Spleen (tissue), 11 donors: ENCODE measurements around the gene KCNK18. TPM values are rescaled to one million over a fixed set of nuclear protein-coding genes. Genes with fewer than 3 reads are reported as not detected.

Experiments
- DNase-seq: peaks from one replicate; pipeline ENCODE4 v3.0.0-alpha.2; 2020
- H3K27ac ChIP-seq, 8 donors: fragments of 200-600 bp; sonication (generic) in 7 of 8; 1 replicate in 4 of 8; 2 replicates in 4 of 8; pipeline versions ENCODE4 v1.5.0 to v1.8.0; 2016 to 2021; ENCODE audit warnings: inconsistent platforms in 4 of 8, mild to moderate bottlenecking in 4 of 8, moderate library complexity in 1 of 8
- H3K27me3 ChIP-seq, 7 donors: fragments of 200-600 bp; sonication (generic) in 6 of 7; replicated peaks in 1 of 7; 1 replicate in 4 of 7; 2 replicates in 3 of 7; pipeline versions ENCODE4 v1.5.0 to v1.8.0; 2016 to 2021; ENCODE audit warnings: inconsistent platforms in 3 of 7, mild to moderate bottlenecking in 1 of 7
- H3K36me3 ChIP-seq, 6 donors: fragments of 200-600 bp; sonication (generic) in 5 of 6; 1 replicate in 4 of 6; 2 replicates in 2 of 6; pipeline versions ENCODE4 v1.5.0 to v1.8.0; 2016 to 2021; ENCODE audit warnings: inconsistent platforms in 2 of 6
- H3K4me1 ChIP-seq, 6 donors: fragments of 200-600 bp; sonication (generic) in 5 of 6; 1 replicate in 3 of 6; 2 replicates in 3 of 6; pipeline versions ENCODE4 v1.5.0 to v1.8.0; 2016 to 2021; ENCODE audit warnings: inconsistent platforms in 3 of 6
- H3K4me3 ChIP-seq, 8 donors: fragments of 200-600 bp; sonication (generic) in 7 of 8; 1 replicate in 4 of 8; 2 replicates in 4 of 8; pipeline versions ENCODE4 v1.5.0 to v1.8.0; 2016 to 2021; ENCODE audit warnings: inconsistent platforms in 4 of 8, mild to moderate bottlenecking in 4 of 8, moderate library complexity in 2 of 8
- H3K9me3 ChIP-seq, 8 donors: fragments of 200-600 bp; sonication (generic) in 7 of 8; 1 replicate in 4 of 8; 2 replicates in 4 of 8; pipeline versions ENCODE4 v1.5.0 to v1.8.0; 2016 to 2021; ENCODE audit warnings: inconsistent platforms in 4 of 8
- POLR2A ChIP-seq, 3 donors: fragments of 450-650 bp; IDR thresholded peaks; one replicate each; pipeline ENCODE4 v1.5.1; 2017; ENCODE audit warnings: antibody characterized with exemption in 3 of 3, mild to moderate bottlenecking in 1 of 3
- POLR2AphosphoS5 ChIP-seq, 3 donors: sonication (generic); formaldehyde crosslinking; IDR thresholded peaks; one replicate each; pipeline ENCODE4 v1.5.1; 2017; ENCODE audit warnings: antibody characterized with exemption in 3 of 3
- WGBS, 5 donors: extraction: QIAGEN DNeasy Blood & Tissue Kit in 3 of 5; methylation state at CpG; one replicate each; pipeline versions ENCODE4 v1.1.5 to v1.1.7; 2013 to 2018; 5-methylcytosine and 5-hydroxymethylcytosine counted together
- intact Hi-C: fragments of 100-400 bp; cut with DNase I; formaldehyde crosslinking; loops from one replicate; pipeline ENCODE4 v1.15.0; 2023; ENCODE audit warnings: low total_unique reads
- polyA plus RNA-seq, 3 donors: library from polyadenylated mRNA; stranded (reverse); fragments of 200-250 nt; gene quantifications; one replicate each; pipeline ENCODE4 v1.2.1, GENCODE V29; 2013
- total RNA-seq, 7 donors: library from RNA; depleted of rRNA in 3 of 7; stranded (reverse); fragments of >200 nt in 3 of 7; fragmentation: NEBNext Ultra II Directional in 4 of 7; extraction: Animal tissue kit (Norgen Biotek cat#: 25700) in 4 of 7; gene quantifications; one replicate each; pipeline versions ENCODE4 v1.1.0 to v1.2.1, GENCODE V29; 2016 to 2021
- TF ChIP-seq, protein P1 (sequence below), 11 experiments: fragments of 200-600 bp in 7 of 11; fragments of 450-650 bp in 4 of 11; sonication (generic) in 4 of 11; IDR thresholded peaks in 8 of 11; conservative IDR thresholded peaks in 3 of 11; 1 replicate in 7 of 11; 2 replicates in 4 of 11; pipeline versions ENCODE4 v1.4.0 to v1.8.0; 2016 to 2021; ENCODE audit warnings: antibody characterized with exemption in 11 of 11, inconsistent platforms in 4 of 11, mild to moderate bottlenecking in 1 of 11
- donor health status: healthy with polysubstance abuse.
- donor health status: DM: no; HTN: no; CAD: no; lungs with moderate emphysema.
- donor health status: DM: no; HTN: no; CAD: no.
- donor health status: Bipolar disorder and iron deficiency.
- donor health status: healthy.
- donor health status: DM: no; HTN: no; CAD: no.
- donor health status: DM: yes; HTN: yes; CAD: no.

KCNK18 gene
- total and polyA plus RNA-seq, 10 donors: not detected

GRCh38 chr10:117246997-117247671 lies 49.8 kb downstream of the KCNK18 start:
- intact Hi-C loops: no loop called here
- DNase-seq: no peak
- peaks cover 0 to 86% (median 9%) of the 10 kb centered on the region in 7 donors for H3K27me3 ChIP-seq
- peaks cover 0 to 4% (median 0%) of the 10 kb centered on the region in 6 donors for H3K4me1 ChIP-seq
- H3K4me3 ChIP-seq: no peak overlapping the region
- TF ChIP-seq, protein P1, sequence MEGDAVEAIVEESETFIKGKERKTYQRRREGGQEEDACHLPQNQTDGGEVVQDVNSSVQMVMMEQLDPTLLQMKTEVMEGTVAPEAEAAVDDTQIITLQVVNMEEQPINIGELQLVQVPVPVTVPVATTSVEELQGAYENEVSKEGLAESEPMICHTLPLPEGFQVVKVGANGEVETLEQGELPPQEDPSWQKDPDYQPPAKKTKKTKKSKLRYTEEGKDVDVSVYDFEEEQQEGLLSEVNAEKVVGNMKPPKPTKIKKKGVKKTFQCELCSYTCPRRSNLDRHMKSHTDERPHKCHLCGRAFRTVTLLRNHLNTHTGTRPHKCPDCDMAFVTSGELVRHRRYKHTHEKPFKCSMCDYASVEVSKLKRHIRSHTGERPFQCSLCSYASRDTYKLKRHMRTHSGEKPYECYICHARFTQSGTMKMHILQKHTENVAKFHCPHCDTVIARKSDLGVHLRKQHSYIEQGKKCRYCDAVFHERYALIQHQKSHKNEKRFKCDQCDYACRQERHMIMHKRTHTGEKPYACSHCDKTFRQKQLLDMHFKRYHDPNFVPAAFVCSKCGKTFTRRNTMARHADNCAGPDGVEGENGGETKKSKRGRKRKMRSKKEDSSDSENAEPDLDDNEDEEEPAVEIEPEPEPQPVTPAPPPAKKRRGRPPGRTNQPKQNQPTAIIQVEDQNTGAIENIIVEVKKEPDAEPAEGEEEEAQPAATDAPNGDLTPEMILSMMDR (IDR thresholded peaks at IDR 0.05 in 8 of 11, conservative IDR thresholded peaks at IDR 0.05 in 3 of 11): no peak
- TF ChIP-seq POLR2AphosphoS5 (IDR thresholded peaks at IDR 0.05) (no peak), POLR2A (IDR thresholded peaks at IDR 0.05) (no peak)
- no peaks in the 10 kb centered on the region for H3K36me3 ChIP-seq
- H3K27ac ChIP-seq: no peak overlapping the region
- no peaks in the 10 kb centered on the region for H3K9me3 ChIP-seq
- 77 to 81% (median 80%) methylated on average over 3 of the region's 3 CpGs for WGBS, 5 donors

- H3K9me3 ChIP-seq: no peaks in the 10 kb centered on the region
- no peak overlapping the region for H3K4me3 ChIP-seq
- H3K27ac ChIP-seq: no peak overlapping the region
- DNase-seq: no peak
- intact Hi-C loops: no loop called here
- no peaks in the 10 kb centered on the region for H3K36me3 ChIP-seq
- peaks cover 0 to 83% (median 0%) of the 10 kb centered on the region in 7 donors for H3K27me3 ChIP-seq
- no peaks in the 10 kb centered on the region for H3K4me1 ChIP-seq
- TF ChIP-seq, protein P1 (IDR thresholded peaks at IDR 0.05 in 8 of 11, conservative IDR thresholded peaks at IDR 0.05 in 3 of 11): no peak
- TF ChIP-seq POLR2AphosphoS5 (IDR thresholded peaks at IDR 0.05) (no peak), POLR2A (IDR thresholded peaks at IDR 0.05) (no peak)
- 29 to 33% (median 32%) methylated on average over 10 of the region's 10 CpGs for WGBS, 5 donors
These were observed 51.6 kb downstream of the KCNK18 start for GRCh38 chr10:117248750-117249465.

- Histone ChIP-seq H3K36me3 (no peaks in the 10 kb centered on the region), H3K9me3 (no peaks in the 10 kb centered on the region), H3K27ac (no peak overlapping the region), H3K4me1 (no peaks in the 10 kb centered on the region), H3K27me3 (peaks cover 0 to 81% (median 0%) of the 10 kb centered on the region in 7 donors), H3K4me3 (no peak overlapping the region)
- intact Hi-C loops: no loop called here
- WGBS, 5 donors: 35 to 57% (median 50%) methylated on average over 6 of the region's 6 CpGs
- DNase-seq: no peak
- TF ChIP-seq, protein P1 (IDR thresholded peaks at IDR 0.05 in 8 of 11, conservative IDR thresholded peaks at IDR 0.05 in 3 of 11): no peak
- TF ChIP-seq POLR2AphosphoS5 (IDR thresholded peaks at IDR 0.05): no peak
- no peak for TF ChIP-seq POLR2A (IDR thresholded peaks at IDR 0.05)
These were observed 52.3 kb downstream of the KCNK18 start for GRCh38 chr10:117249493-117250093.

GRCh38 chr10:117250411-117250810 lies 53.1 kb downstream of the KCNK18 start:
- TF ChIP-seq, protein P1 (IDR thresholded peaks at IDR 0.05 in 8 of 11, conservative IDR thresholded peaks at IDR 0.05 in 3 of 11): no peak
- TF ChIP-seq POLR2AphosphoS5 (IDR thresholded peaks at IDR 0.05): no peak
- TF ChIP-seq POLR2A (IDR thresholded peaks at IDR 0.05): no peak
- DNase-seq: no peak
- H3K9me3 ChIP-seq: no peaks in the 10 kb centered on the region
- H3K27ac ChIP-seq: no peak overlapping the region
- no peak overlapping the region for H3K4me3 ChIP-seq
- intact Hi-C loops: no loop called here
- H3K4me1 ChIP-seq: no peaks in the 10 kb centered on the region
- 46 to 70% (median 56%) methylated on average over 6 to 7 of the region's 7 CpGs for WGBS, 5 donors
- H3K27me3 ChIP-seq: peaks cover 0 to 81% (median 0%) of the 10 kb centered on the region in 7 donors
- H3K36me3 ChIP-seq: no peaks in the 10 kb centered on the region
